Left ventricle myocardium inferior (tissue), 1 donor: ENCODE data around the gene HYCC1. TPM values are rescaled to one million over a fixed set of nuclear protein-coding genes. Genes with fewer than 3 reads are reported as not detected.
A peak's percentile ranks its signal among the peaks of the same experiment; 100 is the strongest.

Experiments used
- DNase-seq: peaks from one replicate; pipeline ENCODE4 v3.0.0-alpha.2; 2020
- H3K27ac ChIP-seq: fragments of 200-600 bp; replicated peaks from 2 replicates; pipeline ENCODE4 v1.8.0; 2021
- H3K27me3 ChIP-seq: fragments of 200-600 bp; 2 replicates; pipeline ENCODE4 v1.8.0; 2021; ENCODE audit warnings: low read depth
- H3K36me3 ChIP-seq: fragments of 200-600 bp; 2 replicates; pipeline ENCODE4 v1.8.0; 2021
- H3K4me1 ChIP-seq: fragments of 200-600 bp; 2 replicates; pipeline ENCODE4 v1.8.0; 2021
- H3K4me3 ChIP-seq: fragments of 200-600 bp; 2 replicates; pipeline ENCODE4 v1.8.0; 2021; ENCODE audit warnings: mild to moderate bottlenecking, moderate library complexity
- H3K9me3 ChIP-seq: fragments of 200-600 bp; replicated peaks from 2 replicates; pipeline ENCODE4 v1.8.0; 2021
- CTCF ChIP-seq: fragments of 200-600 bp; IDR thresholded peaks from 2 replicates; pipeline ENCODE4 v1.8.0; 2021; ENCODE audit warnings: antibody characterized with exemption, mild to moderate bottlenecking, borderline replicate concordance
- intact Hi-C: fragments of 100-400 bp; cut with micrococcal nuclease; formaldehyde crosslinking; loops from one replicate; pipeline ENCODE4 v1.11.0; 2022
- total RNA-seq: library from RNA; stranded (reverse); fragmentation: NEBNext Ultra II Directional; extraction: Animal tissue kit (Norgen Biotek cat#: 25700); gene quantifications from one replicate; pipeline ENCODE4 v1.2.1, GENCODE V29; 2021
- donor health status: DM: no; HTN: yes; CAD: no; lungs with severe emphysema.

HYCC1 gene
- total RNA-seq, 1 donor from 2014 or later = 34.8 TPM

DNA sequence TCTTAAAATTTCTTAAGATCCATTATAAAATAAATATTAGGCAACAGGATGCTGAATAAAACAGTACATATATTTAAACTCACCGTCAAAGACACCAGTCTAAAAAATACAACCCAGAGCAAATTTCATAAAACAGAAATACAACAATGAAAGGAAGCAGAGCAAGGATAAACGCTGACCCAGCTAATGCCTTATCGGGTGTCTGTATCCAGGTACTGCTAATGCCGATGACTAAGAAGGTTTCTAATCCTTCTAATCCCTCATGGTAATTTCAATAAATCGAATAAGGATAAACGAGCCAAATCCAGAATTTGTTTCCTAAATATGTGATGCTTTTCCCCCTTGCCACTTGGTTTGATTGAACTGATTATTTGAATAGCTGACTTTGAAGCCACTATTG lies 1.7 kb downstream of the HYCC1 start:
- Histone ChIP-seq H3K36me3 (no peaks in the 10 kb centered on the region), H3K27ac (no peak overlapping the region), H3K4me1 (peaks cover 66% of the 10 kb centered on the region), H3K9me3 (no peaks in the 10 kb centered on the region), H3K4me3 (peak overlapping the region; percentile 91), H3K27me3 (no peaks in the 10 kb centered on the region)
- intact Hi-C loops = loop anchor here (10.0 kb wide), 1 partner anchor 157 kb away; no protein-coding TSS in a partner anchor
- TF ChIP-seq CTCF = no peak
- no peak for DNase-seq

DNA sequence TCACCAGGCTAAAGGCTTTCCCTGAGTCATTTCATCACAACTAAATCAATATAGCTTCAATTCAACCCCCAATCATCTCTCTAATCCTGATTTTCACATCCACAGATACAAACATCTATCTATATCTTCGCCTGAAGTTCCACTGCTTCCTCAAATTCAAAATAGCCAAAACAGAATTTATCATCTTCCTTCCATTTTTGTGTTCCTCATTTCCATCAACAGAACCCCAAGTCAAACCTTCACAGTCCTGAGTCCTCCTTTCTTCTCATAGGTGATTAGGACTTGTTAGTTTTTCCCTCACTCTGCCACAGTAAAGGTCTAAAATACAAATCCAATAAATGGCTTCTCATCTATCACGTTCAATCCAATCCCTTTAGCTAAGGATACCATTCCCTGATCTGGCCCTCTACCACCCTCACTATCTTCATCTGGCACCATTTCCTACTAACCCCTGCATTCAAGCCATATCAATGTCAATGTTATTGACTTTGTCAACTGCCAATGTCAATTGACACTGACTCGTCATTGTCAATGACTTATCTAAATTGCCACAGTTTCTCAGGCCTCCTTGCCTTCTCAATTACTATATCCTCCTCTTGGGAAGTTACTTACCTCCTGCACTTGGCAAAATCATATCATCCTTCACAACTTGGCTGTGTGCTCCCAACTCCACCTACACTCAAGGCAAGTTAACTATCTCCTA lies 2.6 kb downstream of the HYCC1 start:
- H3K4me3 ChIP-seq = peak overlapping the region; percentile 91
- H3K27ac ChIP-seq = no peak overlapping the region

DNA sequence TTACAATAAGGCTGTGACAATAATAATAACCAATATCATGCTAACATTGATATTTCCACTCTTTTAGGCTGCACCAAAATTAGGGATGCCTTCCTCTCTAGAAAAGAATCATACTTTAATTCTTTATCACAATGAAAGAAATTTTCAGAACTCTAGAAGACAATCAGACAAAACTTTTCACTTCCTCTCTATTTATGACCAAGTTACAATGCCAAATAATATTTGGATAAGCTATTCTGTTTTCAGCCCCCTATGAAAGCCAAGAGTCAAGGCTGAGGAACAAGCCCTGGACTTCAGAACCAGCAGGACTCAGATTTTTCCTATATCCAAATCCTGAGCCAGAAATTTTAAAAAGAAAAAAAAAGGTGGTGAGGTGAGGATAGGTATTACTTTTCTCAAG lies 4.6 kb downstream of the HYCC1 start:
- H3K4me1 ChIP-seq = peaks cover 70% of the 10 kb centered on the region
- no peaks in the 10 kb centered on the region for H3K27me3 ChIP-seq
- H3K36me3 ChIP-seq = no peaks in the 10 kb centered on the region
- TF ChIP-seq CTCF = no peak
- H3K27ac ChIP-seq = peak overlapping the region; percentile 16
- intact Hi-C loops = no loop called here
- H3K4me3 ChIP-seq = no peak overlapping the region
- H3K9me3 ChIP-seq = no peaks in the 10 kb centered on the region
- no peak for DNase-seq

More for the DNA sequence above, 2.6 kb downstream of the HYCC1 start:
- Histone ChIP-seq H3K4me1 (peaks cover 73% of the 10 kb centered on the region), H3K36me3 (no peaks in the 10 kb centered on the region), H3K27me3 (no peaks in the 10 kb centered on the region), H3K9me3 (no peaks in the 10 kb centered on the region)
- intact Hi-C loops = loop anchor here (10.0 kb wide), 1 partner anchor 157 kb away; no protein-coding TSS in a partner anchor
- DNase-seq = no peak
- no peak for TF ChIP-seq CTCF

DNA sequence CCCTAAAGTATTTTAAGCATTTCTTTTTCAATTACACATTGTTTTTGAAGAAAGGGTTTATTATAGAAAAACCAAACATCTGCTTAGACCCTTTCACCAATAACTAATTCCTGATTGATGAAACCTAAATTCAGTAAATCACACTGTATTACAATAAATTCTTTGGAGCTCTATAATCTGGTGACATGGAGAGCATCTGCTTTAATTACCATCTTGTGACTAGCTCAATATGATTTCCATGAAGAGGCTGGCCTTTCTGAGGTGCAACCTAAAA lies 9.7 kb downstream of the HYCC1 start:
- Histone ChIP-seq H3K36me3 (no peaks in the 10 kb centered on the region), H3K9me3 (no peaks in the 10 kb centered on the region), H3K4me3 (no peak overlapping the region), H3K4me1 (peaks cover 57% of the 10 kb centered on the region), H3K27me3 (no peaks in the 10 kb centered on the region), H3K27ac (no peak overlapping the region)
- intact Hi-C loops = no loop called here
- DNase-seq = no peak
- no peak for TF ChIP-seq CTCF

DNA sequence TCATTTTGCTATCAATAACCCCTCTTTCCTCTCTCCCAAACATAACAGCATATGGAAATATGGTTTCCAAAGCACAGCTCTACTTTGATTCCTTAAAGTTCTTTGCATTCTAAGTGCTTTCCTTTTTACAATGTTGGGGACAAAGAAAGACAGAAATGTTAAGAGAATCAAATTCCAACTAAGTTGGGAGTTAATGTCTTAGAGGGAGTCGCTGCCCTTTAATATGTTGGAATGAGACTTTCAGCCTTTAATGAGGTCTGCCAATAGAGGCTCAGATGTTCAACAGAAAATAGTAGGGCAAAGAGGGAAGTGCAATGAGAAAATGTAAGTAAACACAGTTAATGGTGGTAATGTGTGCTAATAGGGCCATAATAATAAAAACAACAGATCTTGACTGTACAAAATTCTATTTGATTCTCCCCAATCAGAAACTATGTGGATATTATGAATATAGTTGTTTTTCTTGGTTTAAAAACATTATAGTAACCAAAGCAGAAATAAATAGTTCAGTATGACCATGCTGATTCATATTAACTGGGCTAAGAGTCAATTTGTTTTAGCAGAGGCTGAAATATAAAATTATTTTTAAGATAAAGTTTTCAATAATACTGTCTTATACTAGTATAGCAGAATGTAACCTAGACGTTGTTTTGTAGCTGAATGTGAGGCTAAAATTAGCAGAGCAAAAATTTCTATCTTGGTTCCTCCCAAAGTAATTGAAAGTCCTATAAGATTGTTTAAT lies 10.3 kb downstream of the HYCC1 start:
- Histone ChIP-seq H3K27ac (no peak overlapping the region), H3K9me3 (no peaks in the 10 kb centered on the region), H3K4me1 (peaks cover 57% of the 10 kb centered on the region), H3K36me3 (no peaks in the 10 kb centered on the region), H3K27me3 (no peaks in the 10 kb centered on the region), H3K4me3 (no peak overlapping the region)
- no peak for TF ChIP-seq CTCF
- intact Hi-C loops = no loop called here
- DNase-seq = no peak
